ACHN (cell line): ENCODE results near the gene NEDD8.

Experiments used
- DNase-seq: peaks from one replicate; pipeline ENCODE4 v3.0.0-alpha.2; 2015
- in situ Hi-C: cut with HindIII; loops from 2 replicates; pipeline ENCODE4 v1.10.0; 2017; ENCODE audit warnings: low sequenced_read_pairs, low pct_ligation_motif_present, low pct_unique_long_range_greater_than_20kb

NEDD8 gene

DNA sequence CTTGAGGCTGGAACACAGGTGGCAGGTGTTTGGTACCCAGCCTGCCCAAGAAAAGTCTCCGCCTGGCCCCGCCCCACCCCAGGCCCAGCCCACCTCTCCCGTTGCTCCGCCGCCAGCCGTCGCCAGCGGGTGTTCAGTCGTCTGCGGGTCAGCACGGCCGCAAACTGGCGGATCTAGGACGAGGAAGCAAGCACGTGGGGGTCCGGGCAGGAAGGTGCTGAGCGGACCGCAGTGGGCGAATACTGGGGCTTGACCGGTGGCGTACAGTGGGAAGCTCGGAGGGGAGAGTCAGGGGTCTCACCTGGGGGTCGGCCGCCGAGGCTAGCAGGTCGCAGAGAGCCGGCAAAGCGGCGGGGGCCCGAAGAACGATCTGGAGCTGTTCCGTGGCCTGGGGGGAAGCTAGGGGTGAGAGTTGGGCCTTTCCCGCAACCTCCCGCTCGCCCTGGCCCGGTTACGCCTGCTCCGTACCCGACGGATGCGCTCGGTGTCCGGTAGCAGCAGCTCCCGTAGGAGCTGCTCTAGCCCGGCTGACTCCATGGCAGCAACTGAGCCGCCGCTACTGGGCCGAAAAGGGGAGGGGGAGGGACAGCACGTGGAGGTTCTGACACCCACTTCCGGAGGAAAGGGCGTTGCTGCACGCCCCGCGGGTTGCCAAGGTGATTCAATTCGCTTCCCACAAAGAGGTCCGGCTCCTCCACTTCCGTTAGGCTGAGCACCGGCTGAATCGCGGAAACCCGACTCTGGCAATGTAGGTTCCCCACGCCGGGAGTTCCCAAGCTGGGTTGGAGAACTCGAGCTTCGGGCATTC is 43.7 kb downstream of the NEDD8 start, which contains the start of gene IPO4:
Gene IPO4, minus strand, starts transcription at position 566 of the 808 bp plus-strand sequence. Its CDS starts 29 bp downstream, at position 537.
- in situ Hi-C loops = no loop called here

DNA sequence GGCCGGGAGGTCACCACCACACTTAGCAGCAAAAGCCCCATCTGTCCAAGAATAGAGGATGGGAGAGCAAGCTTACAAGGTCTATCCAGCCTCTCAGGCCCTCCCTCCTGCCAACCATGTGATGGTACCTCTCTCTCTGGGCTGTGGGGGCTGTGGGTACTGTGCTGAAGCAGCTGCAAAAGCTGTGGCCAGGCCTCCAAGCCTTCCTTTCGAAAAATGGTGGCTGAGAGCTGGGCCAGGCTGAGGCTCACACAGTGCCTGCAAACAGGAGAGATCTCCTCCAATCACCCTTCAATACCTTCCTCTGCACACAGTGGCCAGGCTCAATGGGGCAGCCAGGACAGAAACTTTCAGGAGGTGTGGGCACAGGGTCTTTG is 44.6 kb downstream of the NEDD8 start:
- no peak for DNase-seq
- in situ Hi-C loops = no loop called here

More for the DNA sequence above, 43.7 kb downstream of the NEDD8 start, which contains the start of gene IPO4:
- DNase-seq = peak; percentile 97

DNA sequence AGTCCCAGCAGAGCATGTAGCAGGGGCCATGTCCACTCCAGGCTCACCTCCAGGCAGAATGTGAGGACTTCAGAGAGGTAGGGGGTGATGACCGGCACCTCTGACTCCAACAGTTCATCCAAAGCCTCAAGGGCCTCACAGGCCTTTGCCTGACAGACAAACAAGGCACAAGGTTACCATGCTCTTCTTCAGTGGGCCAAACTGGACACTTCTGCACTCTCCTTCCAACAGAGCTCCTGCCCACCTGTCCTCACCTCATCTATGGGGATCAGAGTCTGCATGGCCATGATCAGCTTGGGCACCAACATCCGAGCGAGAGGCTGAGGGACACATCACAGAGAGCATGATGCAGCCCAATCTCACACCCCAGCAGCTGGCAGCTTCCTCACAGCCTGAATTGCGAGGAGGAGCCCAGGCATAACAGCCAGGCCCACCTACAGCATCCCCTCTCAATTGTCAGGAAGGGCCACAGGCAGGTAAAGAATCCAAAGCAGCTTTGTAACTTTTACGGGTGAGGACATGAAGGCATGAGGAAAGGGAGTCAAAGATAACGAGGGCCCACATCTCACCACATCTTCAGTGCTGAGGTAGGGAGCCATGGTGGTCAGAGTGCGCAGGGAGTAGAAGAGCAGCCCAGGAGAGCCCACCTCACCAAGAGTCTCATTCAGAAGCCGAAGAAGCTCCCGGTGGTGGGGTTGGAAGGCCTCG is 45.2 kb downstream of the NEDD8 start:
- no peak for DNase-seq
- in situ Hi-C loops = no loop called here

DNA sequence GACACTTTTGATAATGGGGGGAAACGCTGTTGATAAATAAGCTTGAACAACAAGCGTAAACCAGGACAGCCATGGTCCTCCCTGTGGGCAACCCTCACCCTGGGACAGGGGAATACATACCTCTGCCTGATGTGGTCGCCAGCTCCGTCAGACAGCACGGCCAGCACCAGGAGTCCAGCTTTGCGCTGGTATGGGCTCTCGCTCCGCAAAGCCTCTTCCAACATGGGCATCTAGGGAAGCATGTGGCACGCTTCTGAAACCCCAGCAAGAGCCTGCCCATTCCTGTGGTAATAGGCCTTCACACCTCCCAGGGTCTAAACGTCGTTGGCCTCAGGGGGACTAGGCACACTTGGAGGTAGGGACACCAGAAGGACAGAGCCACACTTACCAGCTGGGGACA is 46.4 kb downstream of the NEDD8 start:
- in situ Hi-C loops = no loop called here
- DNase-seq = no peak

DNA sequence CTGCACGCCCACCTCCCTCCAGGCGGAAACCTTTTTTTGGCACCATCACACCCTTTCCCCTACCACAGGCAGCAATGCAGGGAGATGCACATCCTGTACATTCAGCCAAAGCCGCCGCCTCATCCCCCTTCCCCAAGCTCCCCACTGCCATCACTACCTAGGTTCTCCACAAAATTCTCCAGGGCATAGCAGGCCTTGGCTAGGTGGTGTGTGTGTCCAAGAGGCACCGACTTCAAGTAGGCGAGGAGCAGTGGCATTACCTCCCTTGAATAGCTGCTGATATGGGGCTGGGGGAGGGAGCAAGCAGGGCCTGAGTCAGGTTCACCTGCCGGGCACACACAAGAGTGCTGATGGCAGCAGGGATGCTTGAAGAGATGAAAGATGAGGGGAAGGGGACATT is 47.1 kb downstream of the NEDD8 start:
- DNase-seq = no peak
- in situ Hi-C loops = no loop called here

DNA sequence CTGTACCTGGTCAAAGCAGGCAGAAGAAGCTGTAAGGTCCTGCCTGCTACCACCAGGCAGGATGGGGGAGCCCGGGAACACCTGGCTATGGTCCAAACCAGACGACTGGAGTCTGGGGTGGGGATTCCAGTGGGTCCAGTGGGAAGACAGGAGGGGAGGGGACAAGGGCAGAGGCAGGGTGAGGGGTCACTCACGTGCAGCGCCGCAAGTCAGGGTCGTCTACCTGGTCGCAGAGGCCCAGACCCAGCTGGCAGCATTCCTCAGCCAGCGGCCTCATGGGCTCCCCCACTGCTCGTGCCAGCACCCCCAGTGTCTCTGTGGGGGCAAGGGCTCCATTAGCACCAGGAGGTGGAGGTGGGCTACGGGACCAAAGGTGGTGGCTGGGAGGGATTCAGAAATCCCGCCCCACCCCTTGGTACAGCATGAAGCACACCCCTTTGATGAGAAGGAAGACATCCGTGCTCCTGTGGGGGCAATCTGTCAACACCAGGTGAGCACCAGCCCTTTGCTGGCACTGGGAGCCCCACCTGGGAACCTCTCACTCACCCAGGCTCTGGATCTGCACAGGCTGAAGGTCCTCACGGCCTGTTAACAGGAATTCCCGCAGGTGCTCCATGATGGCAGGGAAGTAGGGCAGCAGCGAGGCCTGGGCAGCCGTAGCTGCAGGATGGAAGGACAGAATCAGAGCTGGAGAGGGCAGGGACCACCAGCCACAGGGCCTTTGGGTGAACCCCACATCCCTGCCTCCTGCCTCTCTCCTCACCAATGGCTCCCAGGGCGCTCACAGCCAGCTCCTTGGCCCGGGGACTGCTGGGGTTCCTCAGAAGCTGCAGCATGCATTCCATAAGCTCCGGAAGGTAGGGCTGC is 47.8 kb downstream of the NEDD8 start:
- in situ Hi-C loops = no loop called here

DNA sequence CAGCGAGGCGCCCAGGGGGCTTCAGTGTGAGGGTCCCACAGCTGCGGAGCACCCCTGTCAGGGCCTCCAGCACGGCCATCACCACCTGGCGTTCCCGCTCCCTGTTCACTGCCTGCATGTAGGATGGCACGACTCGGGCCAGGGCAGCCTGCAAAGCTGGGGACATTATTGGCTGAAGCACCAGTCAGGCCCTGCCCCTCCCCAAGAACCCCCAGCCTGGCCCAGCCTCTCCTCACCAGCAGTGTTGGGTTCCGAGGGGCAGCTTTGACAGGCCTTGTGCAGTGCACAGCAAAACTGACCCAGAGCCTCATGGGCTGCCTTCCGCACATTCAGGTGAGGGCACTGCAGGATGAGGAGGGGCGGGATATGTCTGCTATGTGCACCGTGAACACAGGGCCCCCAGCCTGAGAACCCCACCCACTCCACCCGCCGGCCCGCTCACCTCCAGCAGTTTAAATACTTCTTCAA is 49.1 kb downstream of the NEDD8 start:
- no peak for DNase-seq
- in situ Hi-C loops = no loop called here

More for the DNA sequence above, 47.8 kb downstream of the NEDD8 start:
- no peak for DNase-seq

DNA sequence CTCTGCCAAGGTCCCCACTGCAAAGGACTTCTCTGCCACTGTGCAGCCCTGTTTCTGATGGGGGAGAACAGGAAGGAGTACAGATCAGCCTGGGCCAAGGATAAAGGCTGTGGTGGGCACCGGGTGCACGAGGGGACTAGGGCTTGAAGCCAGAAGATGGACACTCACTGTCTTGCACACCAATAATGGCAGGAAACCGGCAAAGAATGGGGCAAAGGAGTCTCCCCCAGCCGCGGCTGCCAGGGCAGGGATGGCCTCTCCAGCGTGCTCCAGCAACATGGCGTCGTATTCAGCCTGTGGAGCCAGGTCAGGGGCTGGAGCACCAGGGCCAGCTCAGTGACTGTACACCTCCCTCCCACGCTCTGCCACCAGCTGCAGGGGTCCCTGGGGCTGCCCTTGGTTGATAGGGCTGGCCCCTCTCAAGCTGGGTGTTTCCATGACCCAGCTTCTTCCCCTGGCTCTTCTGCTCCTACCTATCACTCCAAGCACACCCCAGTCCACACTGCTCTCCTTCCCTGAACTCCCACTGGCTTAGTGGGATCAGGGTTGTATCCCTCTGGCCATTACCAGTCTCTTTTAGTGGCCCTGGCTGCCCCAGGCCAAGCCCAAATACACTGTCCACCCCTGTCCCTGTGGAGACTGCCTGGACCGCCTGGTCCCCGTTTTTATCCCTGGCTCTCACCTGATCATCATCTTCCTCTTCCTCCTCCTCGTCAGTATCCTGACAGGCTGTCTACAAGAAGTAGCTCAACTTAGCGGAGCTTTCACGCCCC is 49.9 kb downstream of the NEDD8 start:
- no peak for DNase-seq
- in situ Hi-C loops = no loop called here

DNA sequence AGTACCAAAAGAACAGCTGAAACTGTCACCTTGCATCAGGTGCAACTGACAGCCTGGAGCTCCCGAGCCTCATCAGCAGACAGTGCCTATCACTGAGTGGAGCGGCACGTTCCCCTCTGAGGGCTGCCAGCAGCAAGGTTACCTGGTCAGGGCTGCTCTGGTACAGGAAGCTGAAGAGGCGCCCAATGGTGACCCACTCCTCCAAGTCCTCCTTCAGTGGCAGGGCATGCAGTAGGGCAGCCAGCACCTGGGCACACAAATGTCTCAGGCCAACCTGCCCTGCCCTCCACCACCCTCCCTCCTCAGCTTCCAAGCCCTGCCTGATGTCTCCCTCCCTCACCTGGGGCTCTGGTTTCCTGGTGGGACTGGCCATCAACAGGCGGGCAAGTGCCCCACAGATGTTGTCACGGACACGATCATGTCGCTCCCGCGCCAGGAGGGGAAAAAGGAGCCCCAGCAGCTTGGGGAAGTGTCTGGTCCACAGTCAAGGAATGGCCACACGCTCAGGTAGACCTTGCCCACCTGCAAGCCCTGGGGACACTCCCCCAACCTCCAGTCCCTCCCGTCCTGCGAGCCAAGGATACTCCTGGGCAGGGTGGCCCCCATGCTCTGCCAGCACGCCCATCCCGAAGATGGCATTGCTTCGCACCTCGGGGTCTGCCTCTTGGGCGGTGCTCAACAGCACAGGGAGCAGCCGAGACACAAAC is 50.6 kb downstream of the NEDD8 start:
- DNase-seq = no peak
- in situ Hi-C loops = no loop called here

DNA sequence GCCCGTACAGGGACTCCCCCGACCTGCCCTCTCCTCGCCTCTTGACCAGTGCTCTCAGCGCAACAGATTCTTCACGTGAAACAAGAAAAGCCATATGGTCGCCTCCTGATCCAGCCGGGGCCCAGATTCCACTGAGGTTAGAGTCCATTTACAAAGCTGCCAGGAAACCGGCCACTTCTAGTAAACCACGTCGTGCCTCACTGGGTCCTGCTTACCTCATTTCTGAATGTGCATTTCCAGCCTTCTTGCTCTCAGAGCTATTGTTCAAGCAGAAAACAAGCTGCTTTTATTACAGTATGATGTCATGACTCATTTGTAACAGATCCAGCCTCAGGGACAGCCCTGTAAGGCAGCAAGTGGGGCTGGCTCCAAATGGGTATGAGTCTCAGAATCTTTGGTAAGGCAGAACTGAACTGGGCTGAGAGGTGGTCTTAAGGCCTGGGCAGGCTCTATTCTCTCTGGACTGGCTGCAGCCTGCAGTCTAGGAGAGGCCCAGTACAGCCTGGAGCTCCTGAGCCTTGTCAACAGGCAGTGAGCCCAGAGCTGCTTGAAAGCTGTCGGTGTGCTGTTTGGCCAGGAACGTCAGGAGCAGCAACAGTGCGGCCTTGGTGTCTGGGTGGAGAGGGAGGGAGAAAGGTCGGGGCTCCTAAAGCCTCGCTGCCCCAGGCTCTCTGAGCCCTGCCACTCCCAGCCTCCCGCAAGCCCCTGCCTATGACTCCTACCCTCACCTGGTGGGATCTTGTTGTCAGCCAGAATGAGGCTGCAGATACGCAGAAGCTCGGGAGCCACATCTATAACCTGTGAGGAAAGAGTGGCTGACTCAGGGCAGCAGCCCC is 52.0 kb downstream of the NEDD8 start:
- in situ Hi-C loops = no loop called here
- peak; percentile 85 for DNase-seq

DNA sequence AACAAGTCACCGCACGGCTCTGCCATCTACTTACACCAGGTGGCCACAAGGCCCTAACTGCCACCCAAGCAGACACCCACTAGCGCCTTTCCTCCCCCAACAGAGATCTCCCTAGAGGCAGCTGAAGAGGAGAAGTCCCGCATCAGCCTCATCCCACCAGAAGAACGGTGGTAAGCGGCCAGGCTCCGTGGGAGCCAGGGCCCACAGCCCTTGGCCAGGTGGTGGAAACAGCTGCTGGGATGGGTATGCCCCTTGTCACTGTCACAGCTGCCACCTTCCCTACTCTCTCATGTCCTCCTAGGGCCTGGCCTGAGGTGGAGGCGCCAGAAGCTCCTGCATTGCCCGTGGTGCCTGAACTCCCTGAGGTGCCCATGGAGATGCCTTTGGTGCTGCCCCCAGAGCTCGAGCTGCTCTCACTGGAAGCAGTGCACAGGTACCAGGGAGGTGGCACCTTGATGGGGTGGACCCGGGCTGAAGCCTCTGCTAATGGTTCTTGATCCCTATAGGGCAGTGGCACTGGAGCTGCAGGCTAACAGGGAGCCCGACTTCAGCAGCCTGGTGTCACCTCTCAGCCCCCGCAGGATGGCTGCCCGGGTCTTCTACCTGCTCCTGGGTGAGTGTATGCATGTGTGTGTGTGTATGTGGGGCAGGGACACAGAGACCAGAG is 52.7 kb downstream of the NEDD8 start:
- in situ Hi-C loops = no loop called here
- DNase-seq = no peak

DNA sequence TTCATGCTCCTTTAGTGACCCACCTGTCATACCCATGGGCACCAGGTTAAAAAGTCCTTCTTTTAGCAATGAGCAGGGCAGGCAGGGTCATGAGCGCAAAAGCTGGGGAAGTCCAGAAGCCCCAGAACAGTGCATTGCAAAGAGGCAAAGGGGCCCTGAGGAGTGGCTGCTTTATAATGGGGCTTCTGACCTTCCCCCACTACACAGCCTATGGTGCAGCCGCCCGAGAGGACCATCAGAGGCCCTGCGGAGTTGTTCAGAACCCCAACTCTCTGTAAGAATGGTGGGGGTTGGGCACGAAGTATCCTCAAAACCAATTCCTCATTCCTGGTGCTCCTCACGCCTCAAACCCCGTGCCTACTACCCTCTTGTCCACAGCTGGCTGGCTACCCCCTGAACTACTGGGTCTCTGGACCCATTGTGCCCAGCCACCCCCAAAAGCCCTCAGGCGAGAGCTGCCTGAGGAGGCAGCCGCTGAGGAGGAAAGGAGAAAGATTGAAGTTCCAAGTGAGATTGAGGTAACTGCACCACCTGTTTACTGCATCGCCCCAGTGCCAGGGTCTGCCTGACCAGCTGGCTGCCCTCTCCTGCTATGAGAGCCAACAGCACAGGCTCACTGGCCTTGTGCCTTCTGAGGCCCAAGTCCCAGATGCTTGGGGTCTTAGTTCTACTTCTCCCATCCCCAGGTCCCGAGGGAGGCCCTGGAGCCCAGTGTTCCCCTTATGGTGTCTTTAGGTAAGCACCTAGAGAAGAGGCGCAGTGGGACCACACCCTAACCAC is 53.6 kb downstream of the NEDD8 start:
- in situ Hi-C loops = no loop called here
- no peak for DNase-seq

DNA sequence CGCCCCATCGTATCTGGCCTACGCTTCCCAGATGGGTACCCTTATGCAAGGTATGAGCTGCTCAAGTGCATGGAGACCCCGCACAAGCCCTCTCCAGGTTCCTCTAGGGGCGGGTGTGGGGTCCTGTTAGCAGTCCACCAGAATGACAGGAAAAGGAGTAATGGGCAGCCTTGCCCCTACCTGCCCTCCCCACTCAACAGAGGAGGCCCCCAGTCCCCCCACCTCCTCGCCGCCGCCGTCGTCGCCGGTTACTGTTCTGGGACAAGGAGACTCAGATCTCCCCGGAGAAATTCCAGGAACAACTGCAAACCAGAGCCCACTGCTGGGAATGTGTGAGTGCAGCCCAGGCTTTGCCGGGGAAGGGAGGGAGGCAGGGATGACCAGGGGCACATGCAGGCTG is 54.3 kb downstream of the NEDD8 start:
- DNase-seq = no peak
- in situ Hi-C loops = no loop called here

DNA sequence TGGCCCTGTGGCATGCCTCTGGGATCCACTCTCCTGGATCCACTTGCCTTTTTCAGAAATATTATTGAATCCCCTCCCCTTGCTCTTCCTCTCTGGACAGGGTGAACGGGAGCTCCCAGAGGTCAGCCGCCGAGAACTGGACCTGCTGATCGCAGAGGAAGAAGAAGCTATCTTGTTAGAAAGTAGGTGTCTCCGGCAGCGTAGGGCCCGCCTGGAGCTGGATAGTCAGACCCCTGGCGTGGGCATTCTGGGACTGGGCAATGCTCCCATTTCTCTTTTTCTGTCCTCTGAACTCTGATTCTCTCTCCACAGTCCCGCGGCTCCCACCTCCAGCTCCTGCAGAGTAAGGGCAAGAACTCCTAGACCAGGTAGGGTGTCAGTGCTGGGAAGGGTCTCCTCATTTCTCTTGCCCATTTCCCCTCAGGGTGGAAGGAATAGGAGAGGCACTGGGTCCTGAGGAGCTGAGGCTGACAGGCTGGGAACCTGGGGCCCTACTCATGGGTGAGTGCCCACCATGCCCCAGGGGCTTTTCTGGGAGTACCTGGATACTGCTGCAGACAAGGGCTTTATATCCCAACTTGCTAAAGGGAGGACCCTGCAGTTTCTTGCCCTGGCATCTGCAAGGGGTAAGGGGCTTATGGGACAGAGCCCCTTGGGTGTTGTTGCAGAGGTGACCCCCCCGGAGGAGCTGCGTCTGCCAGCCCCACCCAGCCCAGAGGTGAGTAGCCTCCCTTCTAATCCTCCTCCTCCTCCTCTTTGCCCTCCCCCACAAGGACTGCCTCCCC is 54.9 kb downstream of the NEDD8 start:
- no peak for DNase-seq
- in situ Hi-C loops = no loop called here

DNA sequence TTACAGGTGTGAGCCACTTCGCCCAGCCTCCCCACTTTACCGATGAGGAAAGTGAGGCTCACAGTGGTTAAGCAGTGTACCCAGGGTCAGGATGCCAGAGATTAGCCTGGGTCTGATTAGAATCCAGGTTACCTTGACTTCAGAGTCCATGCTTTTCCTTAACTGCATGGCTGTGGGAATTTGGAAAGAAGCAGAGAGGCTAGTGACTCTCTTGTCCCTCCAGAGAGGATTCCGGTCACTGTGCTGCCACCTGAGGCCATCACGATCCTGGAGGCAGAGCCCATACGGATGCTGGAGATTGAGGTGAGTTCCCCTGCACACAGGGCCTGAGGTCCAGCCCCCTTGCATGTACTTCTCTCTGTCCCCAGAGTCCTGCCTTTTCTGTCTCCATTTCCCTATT is 55.6 kb downstream of the NEDD8 start:
- no peak for DNase-seq
- in situ Hi-C loops = no loop called here
